HCEC 1CT (cell line): ENCODE data around the gene PTPN14.

Source experiments
- DNase-seq: peaks from one replicate; pipeline ENCODE4 v3.0.0-alpha.2; 2017

PTPN14 gene

GRCh38 chr1:214473862-214474261, 77.5 kb downstream of the PTPN14 start:
- DNase-seq = no peak

- DNase-seq = peak; percentile 72
These were observed 78.0 kb downstream of the PTPN14 start for GRCh38 chr1:214473387-214473786.

- no peak for DNase-seq
These were observed 79.0 kb downstream of the PTPN14 start for GRCh38 chr1:214472364-214472763.

GRCh38 chr1:214471458-214471857, 79.9 kb downstream of the PTPN14 start:
- DNase-seq = no peak

GRCh38 chr1:214470132-214470531, 81.3 kb downstream of the PTPN14 start:
- DNase-seq = no peak

- DNase-seq = no peak
These were observed 82.1 kb downstream of the PTPN14 start for GRCh38 chr1:214469290-214469689.

GRCh38 chr1:214467078-214467585, 84.3 kb downstream of the PTPN14 start:
- no peak for DNase-seq

- DNase-seq = no peak
These were observed 84.9 kb downstream of the PTPN14 start for GRCh38 chr1:214466403-214467077.

GRCh38 chr1:214464445-214465287, 86.7 kb downstream of the PTPN14 start:
- no peak for DNase-seq

- DNase-seq = no peak
These were observed 87.8 kb downstream of the PTPN14 start for GRCh38 chr1:214463596-214463995.

- no peak for DNase-seq
These were observed 88.5 kb downstream of the PTPN14 start for GRCh38 chr1:214462882-214463281.

GRCh38 chr1:214461305-214461704, 90.1 kb downstream of the PTPN14 start:
- DNase-seq = no peak

GRCh38 chr1:214460304-214460916, 91.0 kb downstream of the PTPN14 start:
- DNase-seq = no peak

GRCh38 chr1:214459895-214460294, 91.5 kb downstream of the PTPN14 start:
- no peak for DNase-seq

- no peak for DNase-seq
These were observed 92.9 kb downstream of the PTPN14 start for GRCh38 chr1:214458541-214458940.

GRCh38 chr1:214455971-214456867, 95.2 kb downstream of the PTPN14 start:
- DNase-seq = no peak

GRCh38 chr1:214455479-214455878, 95.9 kb downstream of the PTPN14 start:
- no peak for DNase-seq

GRCh38 chr1:214454569-214455396, 96.6 kb downstream of the PTPN14 start:
- DNase-seq = peak; percentile 87

GRCh38 chr1:214453109-214453722, 98.2 kb downstream of the PTPN14 start:
- DNase-seq = peak; percentile 73

GRCh38 chr1:214452152-214452784, 99.1 kb downstream of the PTPN14 start:
- no peak for DNase-seq

GRCh38 chr1:214451596-214451995, 99.8 kb downstream of the PTPN14 start:
- no peak for DNase-seq
